Activated naive CD4-positive, alpha-beta T cell treated with anti-CD3 and anti-CD28 coated beads, Interleukin-2, amount 10 ng/mL, durations not matched to agents 7 days and 5 days (primary cell): ENCODE results near the gene TRAPPC2.

Source experiments
- CTCF ChIA-PET: fragments of 350-600 bp; sonication (Branson Sonifier 250); formaldehyde crosslinking; loops from one replicate; lab custom pipeline; 2021; ENCODE audit warnings: antibody characterized with exemption; lab: Charles Lee
- DNase-seq: peaks from one replicate; pipeline ENCODE4 v3.0.0-alpha.2; 2020
- H3K27ac Mint-ChIP-seq: one replicate; pipeline ENCODE4 v1.8.0; 2021; ENCODE audit warnings: mild to moderate bottlenecking, moderate library complexity, mixed read lengths
- H3K27me3 Mint-ChIP-seq: one replicate; pipeline ENCODE4 v1.8.0; 2021; ENCODE audit warnings: mild to moderate bottlenecking, mixed read lengths
- H3K36me3 Mint-ChIP-seq: one replicate; pipeline ENCODE4 v1.8.0; 2021; ENCODE audit warnings: mixed read lengths
- H3K4me1 Mint-ChIP-seq: one replicate; pipeline ENCODE4 v1.8.0; 2021; ENCODE audit warnings: mixed read lengths
- H3K4me3 Mint-ChIP-seq: one replicate; pipeline ENCODE4 v1.8.0; 2021; ENCODE audit warnings: mild to moderate bottlenecking, moderate library complexity, mixed read lengths
- H3K9me3 Mint-ChIP-seq: one replicate; pipeline ENCODE4 v1.8.0; 2021; ENCODE audit warnings: mixed read lengths

Gene TRAPPC2

GRCh38 chrX:13662355-13662791 lies 72.0 kb downstream of the TRAPPC2 start:
- no peak for DNase-seq
- no peaks in the 10 kb centered on the region for H3K9me3 Mint-ChIP-seq
- H3K27me3 Mint-ChIP-seq, result no peaks in the 10 kb centered on the region
- H3K4me1 Mint-ChIP-seq, result peaks cover 8% of the 10 kb centered on the region
- peaks cover 16% of the 10 kb centered on the region for H3K36me3 Mint-ChIP-seq
- CTCF ChIA-PET, result interaction anchor here (0.6 to 1.8 kb wide), 2 partner anchors 87 to 90 kb away, joined by 3 to 5 read pairs; no protein-coding TSS in a partner anchor
- no peak overlapping the region for H3K27ac Mint-ChIP-seq
- H3K4me3 Mint-ChIP-seq, result no peak overlapping the region
